ENCODE results near the gene SGTA. TPM values are rescaled to one million over a fixed set of nuclear protein-coding genes. Genes with fewer than 3 reads are reported as not detected.
A peak's percentile ranks its signal among the peaks of the same experiment; 100 is the strongest.

SGTA gene
- total and polyA plus RNA-seq, 4 donors = 16.7 to 38.4 (median 21.0) TPM

- peak; percentile 49 for DNase-seq (ENCODE audit: low spot score)
- Histone ChIP-seq H3K9me3 (ENCODE audit: control insufficient read depth in 4 of 4, low read length in 3 of 4) (no peaks in the 10 kb centered on the region), H3K27me3 (ENCODE audit: control insufficient read depth in 4 of 4, insufficient read depth in 4 of 4, low read length in 3 of 4) (no peaks in the 10 kb centered on the region), H3K4me3 (ENCODE audit: low read depth in 1 of 3, low read length in 3 of 3) (peak overlapping the region; percentile 12 to 37 (median 35)), H3K36me3 (ENCODE audit: control insufficient read depth in 4 of 4, insufficient read depth in 3 of 4, low read depth in 1 of 4, low read length in 3 of 4) (no peaks in the 10 kb centered on the region), H3K4me1 (ENCODE audit: control insufficient read depth in 4 of 4, insufficient read depth in 4 of 4, low read length in 3 of 4) (peaks cover 3 to 24% (median 10%) of the 10 kb centered on the region in 4 donors), H3K27ac (ENCODE audit: low read depth in 1 of 2, low read length in 2 of 2) (peak overlapping the region; percentile 97 to 99), H3K9ac (ENCODE audit: low read depth in 1 of 2, low read length in 2 of 2) (peak overlapping the region; percentile 73 to 89)
- WGBS = 46% methylated on average over 29 of the region's 29 CpGs
- TF ChIP-seq JUND (IDR thresholded peaks at IDR 0.05) = peak; percentile 95 to 96
- TF ChIP-seq, protein P1, sequence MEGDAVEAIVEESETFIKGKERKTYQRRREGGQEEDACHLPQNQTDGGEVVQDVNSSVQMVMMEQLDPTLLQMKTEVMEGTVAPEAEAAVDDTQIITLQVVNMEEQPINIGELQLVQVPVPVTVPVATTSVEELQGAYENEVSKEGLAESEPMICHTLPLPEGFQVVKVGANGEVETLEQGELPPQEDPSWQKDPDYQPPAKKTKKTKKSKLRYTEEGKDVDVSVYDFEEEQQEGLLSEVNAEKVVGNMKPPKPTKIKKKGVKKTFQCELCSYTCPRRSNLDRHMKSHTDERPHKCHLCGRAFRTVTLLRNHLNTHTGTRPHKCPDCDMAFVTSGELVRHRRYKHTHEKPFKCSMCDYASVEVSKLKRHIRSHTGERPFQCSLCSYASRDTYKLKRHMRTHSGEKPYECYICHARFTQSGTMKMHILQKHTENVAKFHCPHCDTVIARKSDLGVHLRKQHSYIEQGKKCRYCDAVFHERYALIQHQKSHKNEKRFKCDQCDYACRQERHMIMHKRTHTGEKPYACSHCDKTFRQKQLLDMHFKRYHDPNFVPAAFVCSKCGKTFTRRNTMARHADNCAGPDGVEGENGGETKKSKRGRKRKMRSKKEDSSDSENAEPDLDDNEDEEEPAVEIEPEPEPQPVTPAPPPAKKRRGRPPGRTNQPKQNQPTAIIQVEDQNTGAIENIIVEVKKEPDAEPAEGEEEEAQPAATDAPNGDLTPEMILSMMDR (IDR thresholded peaks at IDR 0.05; ENCODE audit: low read depth, low read length, missing input control) = no peak
- no peak for TF ChIP-seq MAX (IDR thresholded peaks at IDR 0.05)
- TF ChIP-seq REST (IDR thresholded peaks at IDR 0.05) = peak; percentile 55
- TF ChIP-seq ZBTB33 (IDR thresholded peaks at IDR 0.05) = no peak
- TF ChIP-seq RAD21 (IDR thresholded peaks at IDR 0.05) = peak in 1 of 2 donors; percentile 13
- no peak for TF ChIP-seq FOXA2 (IDR thresholded peaks at IDR 0.05)
- TF ChIP-seq NR2F2 (IDR thresholded peaks at IDR 0.05) = no peak
- no peak for TF ChIP-seq FOXA1 (IDR thresholded peaks at IDR 0.05)
- TF ChIP-seq SP1 (IDR thresholded peaks at IDR 0.05) = peak; percentile 56
- TF ChIP-seq TAF1 (conservative IDR thresholded peaks at IDR 0.05) = no peak
- no peak for TF ChIP-seq YY1 (IDR thresholded peaks at IDR 0.05)
- TF ChIP-seq RXRA (IDR thresholded peaks at IDR 0.05) = peak; percentile 77 to 86
- TF ChIP-seq GABPA (IDR thresholded peaks at IDR 0.05 in 1 of 2, conservative IDR thresholded peaks at IDR 0.05 in 1 of 2) = peak in 1 of 2 donors; percentile 46
- peak; percentile 70 to 92 for TF ChIP-seq HNF4A (conservative IDR thresholded peaks at IDR 0.05)
- no peak for TF ChIP-seq EGR1 (IDR thresholded peaks at IDR 0.05; ENCODE audit: low read depth in 2 of 2)
- TF ChIP-seq, protein P2, sequence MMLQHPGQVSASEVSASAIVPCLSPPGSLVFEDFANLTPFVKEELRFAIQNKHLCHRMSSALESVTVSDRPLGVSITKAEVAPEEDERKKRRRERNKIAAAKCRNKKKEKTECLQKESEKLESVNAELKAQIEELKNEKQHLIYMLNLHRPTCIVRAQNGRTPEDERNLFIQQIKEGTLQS (IDR thresholded peaks at IDR 0.05) = peak; percentile 88
- TF ChIP-seq HNF4G (IDR thresholded peaks at IDR 0.05) = no peak
These were observed 7.3 kb downstream of the SGTA start for GRCh38 chr19:2775556-2776430.
